HG02642 (cell line): ENCODE results near the gene SHANK1.

Experiments
- ATAC-seq: cut with Tn5 transposase; IDR thresholded peaks from one replicate; pipeline ENCODE4 v1.9.1; 2021; ENCODE audit warnings: mild to moderate bottlenecking; ENCODE audit not compliant: unreplicated experiment, poor library complexity

Gene SHANK1

DNA sequence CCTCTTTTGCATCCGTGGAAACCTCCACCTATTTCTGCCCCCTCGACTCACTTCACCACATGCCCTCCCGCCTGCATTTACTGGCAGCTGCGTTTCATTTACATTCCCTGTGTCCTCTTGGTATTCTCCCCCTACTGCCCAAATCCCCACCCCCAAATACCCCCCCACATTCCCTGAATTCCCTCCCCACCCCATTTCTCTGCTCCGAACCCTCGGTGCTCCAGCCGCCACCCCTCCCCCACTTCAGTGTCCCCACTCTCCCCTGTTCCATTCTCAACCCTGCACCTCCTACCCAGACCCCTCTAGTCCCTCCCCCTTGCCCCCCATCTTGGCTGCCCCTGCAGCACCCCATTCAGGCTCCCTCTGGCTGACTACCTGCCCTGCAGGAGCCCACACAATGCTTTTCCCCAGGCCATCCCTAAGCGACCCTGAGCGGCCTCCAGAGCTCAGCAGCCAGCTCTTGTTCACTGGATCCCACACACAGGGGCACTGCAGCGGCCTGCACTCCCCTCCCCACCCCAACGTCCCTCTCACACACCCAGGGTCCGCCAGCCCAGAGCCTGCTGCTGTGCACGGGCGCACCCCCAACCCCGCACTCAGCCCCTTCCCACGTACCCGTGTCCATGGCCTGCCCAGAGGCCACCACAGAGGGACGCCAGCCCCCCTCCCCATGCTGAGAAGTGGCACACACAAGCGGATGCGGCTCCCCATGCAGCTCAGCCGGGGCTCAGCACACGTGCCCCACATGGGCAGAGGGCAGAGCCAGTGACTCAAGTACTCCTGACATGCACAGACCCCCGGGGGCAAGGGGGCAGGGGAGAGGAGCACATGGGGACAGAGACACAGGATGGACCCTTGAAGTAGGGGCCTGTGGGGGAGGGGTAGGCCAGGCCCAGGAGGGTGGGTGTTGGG is 26.3 kb downstream of the SHANK1 start:
- ATAC-seq: no peak

DNA sequence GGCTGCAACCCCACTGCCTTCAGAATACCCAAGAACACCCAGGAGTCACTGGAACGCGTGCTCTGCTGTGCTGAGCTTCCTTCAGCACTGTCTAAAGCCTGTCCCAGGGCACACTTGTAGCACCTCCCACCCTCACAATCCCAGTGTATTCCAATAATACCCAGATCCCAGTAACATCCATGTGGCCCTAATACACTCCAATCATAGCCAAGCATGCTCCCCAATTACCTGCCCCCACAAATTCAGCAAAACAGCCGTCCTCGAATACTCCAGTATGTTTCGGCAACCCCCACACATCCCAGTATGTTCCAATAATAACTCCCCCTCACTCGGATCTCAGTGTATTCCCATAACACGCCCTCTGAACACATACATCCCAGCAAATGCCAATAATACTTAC is 29.2 kb downstream of the SHANK1 start:
- no peak for ATAC-seq

DNA sequence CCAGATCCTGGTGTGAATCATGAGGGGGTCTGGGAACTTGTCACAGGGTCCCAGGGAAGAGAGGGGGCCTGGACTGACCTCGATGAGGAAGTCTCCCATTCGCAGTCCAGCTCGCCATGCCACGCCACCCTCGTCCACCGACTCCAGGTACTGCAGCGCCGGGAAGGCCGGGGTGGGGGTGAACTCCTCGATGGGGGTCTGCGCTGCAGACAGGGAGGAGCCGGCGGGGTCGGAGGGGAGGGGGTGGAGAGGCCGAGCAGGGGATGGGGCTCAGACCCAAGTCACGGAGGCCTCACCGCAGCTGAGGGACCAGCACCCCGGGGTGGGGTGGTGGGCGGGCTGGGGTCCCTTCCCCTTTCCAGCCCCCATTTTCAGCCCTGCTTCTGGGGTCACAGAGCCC is 30.8 kb downstream of the SHANK1 start:
- no peak for ATAC-seq

DNA sequence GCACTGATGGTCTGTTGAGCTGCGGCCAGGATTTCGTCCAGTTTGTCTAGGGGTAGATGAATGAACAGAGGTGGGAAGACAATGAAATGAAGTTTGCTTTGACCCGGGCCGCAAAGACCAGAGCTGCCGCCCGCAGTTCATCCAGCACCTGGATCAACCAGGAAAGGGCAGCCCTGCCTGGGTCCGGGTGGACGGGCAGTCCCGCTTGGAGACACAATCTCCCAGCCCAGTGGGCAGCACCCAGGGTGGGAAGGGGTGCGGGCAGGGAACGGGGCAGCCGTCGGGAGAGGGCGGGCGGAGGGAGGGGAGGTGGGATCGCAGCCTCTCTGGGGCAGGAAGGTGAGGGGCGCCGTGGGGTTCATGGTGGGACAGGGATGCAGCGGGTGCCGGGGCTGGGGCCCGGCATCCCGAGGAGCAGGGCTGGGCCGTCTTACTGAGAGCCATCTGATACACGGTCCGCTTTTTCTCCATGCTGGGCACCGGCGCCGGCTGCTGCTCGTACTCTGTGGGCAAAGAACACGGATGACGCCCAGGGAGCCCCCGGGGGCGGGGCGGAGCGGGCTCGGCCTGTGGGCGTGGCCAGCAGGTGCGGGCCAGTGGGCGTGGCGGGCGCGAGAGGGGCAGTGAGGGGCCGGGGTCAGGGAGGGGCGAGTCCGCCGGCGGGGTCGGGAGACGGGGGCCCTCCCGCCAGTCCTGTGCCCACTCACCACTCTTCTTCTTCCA is 33.1 kb downstream of the SHANK1 start:
- ATAC-seq: no peak

DNA sequence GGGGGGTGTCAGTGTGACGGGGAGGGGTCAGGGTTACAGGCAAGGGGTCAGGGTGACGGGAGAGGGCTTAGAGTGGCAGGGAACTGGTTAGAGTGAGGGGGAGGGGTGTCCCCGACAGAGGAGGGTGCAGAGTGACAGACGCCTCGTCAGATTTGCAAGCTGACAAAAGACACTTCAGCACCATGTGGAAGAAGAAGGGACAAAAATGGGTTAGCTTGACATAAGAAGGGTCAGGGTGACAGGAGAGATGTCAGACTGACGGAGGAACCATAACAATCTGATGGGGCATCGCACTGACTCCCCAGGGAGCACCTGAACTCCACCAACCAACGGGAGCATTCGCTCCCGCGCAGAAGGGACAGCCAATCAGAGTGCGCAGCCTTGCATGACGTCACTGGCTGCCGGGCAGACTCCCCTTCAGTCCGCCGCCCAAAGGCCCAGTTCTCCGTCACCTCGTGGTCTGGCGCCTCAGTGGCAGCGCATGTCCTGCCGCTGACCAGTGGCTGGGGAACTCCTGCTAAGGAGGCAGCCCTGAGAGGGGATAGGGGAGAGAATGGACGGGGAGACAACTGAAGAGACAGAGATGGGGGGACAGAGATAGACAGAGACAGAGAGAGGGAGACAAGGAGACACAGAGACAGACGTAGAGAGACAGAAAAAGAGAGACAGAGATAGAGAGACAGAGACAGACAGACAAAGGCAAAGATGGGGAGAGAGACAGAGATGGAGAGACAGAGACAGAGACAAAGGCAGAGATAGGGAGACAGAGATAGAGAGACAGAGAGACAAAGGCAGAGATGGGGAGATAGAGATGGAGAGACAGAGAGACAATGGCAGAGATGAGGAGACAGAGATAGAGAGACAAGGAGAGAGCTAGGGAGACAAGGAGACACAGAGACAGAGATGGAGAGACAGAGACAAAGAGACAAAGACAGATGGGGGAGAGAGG is 40.2 kb downstream of the SHANK1 start:
- peak; percentile 81 for ATAC-seq

DNA sequence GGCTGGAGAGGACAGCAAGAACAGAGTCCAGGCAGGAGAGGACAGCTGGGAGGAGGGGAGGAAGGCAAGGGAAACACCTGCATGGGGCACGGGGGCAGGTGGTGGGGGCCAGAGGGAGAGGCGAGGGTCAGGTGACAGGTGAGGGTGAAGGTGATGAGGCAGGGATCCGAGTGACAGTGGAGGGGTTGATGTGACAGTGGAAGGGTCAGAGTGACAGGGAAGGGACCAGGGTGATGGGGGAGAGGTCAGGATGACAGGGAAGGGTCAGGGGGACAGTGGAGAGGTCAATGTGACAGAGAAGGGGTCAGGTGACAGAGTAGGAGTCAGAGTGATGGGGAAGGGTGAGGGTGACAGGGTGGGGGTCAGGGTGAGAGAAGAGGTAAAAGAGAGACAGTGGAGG is 41.3 kb downstream of the SHANK1 start:
- no peak for ATAC-seq

DNA sequence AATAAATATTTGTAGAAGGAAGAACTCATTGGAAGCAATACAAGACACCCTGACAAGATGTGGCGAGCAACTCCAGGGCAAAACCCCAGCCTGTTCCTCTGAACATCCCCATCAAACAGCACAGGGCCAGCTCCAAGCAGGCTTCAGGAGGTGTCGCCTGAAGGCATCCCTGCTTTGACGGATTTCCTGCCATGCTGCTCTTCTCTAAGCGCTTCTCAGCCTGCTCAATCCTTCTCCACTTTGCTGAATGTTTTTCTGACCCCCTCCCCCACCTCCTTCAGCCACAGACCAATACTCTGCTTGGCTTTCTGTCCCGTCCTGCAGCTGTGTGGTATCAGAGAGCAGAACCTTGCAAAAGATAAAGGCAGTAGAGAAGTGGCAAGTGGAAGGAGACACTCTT is 42.0 kb downstream of the SHANK1 start:
- no peak for ATAC-seq

DNA sequence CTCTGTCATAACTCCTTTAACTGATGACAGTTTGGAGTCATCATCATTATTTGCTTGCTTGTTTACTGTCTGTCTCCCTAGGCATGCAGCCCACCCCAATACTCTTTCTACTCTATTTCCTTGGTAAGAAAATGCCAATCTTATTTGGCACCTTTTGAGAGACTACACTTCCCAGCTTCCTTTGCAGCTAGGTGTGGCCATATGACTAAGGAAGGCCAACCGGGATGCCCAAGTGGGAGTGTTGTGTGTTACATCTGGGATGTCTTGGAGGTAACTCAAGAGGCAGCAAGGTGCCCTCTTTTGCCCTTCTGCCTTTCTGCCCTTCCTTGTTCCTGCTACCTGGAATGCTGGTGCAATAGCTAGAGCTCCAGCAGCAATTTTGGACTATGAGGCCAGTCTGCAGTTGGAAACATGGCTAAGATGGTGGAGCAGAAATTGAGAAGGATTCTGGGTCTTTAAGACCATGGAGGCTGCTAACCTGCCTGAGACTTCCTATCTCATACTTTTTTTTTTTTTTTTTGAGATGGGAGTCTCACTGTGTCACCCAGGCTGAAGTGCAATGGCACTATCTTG is 42.9 kb downstream of the SHANK1 start:
- ATAC-seq: no peak

DNA sequence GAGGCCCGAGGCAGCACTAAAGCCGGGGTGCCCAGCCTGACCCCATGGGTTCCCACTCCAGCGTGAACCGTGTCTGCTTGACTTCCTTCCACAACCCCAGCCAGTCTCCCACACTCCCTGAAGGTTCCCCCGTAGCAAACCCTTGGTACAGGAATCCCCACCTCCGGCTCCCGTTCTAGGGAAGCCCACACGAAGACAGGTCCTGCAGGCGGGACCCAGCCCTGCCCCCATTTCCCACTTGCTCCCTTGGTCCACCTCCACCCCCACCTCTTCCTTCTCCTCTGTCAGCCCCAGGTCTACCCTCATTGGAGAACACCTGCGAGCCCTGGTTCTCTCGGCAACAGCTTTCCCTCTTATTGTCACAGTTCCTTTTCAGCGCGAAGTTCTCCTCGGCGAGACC is 46.5 kb downstream of the SHANK1 start:
- no peak for ATAC-seq

DNA sequence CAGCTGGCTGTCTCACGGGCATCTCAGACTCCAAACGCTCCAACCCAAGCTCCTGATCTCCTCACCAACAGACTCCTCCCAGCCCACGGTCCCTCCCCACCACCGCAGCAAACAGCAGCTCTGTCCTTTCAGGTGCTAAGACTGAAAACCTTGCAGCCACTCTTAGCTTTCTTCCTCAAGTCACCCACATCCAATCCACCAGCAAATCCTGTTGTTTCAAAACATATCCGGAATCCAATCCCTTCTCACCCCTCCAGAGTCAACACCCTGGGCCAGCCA is 49.6 kb downstream of the SHANK1 start:
- no peak for ATAC-seq

DNA sequence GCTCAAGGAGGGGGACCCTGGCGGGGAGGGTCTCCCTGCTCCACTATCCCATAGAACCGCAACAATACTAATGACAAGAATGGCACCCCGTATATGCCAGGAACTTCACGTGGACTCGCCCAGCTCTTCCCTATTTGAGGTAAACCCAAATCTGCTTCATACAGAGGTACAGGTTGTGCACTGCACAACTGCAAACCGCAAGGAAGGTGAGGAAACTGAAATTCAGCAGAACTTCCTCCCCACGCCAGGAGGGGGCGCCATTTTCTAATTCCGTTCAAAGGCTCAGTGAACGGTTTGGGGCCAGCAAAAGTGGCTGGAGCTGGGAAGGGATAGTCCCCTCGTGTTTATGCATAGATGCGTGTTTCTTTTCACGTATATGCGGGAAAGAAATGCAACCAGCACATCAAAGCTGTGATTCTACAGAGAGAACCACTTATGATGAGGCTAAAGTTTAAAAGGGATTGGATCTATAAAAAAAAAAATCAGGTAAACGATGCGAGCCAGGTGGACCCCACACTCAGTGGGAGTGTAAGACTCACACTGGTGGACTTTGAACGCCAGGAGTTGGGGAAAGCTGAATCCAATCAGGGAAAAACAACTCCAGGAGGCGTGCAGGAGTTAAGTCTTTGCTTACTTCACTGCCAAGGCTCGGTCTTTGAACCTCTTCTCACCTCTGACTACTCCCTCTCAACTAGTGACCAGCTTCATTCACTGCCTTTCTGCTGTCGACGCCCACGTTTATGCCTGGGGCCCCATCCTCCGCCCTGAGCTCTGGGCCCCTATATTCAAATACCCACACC is 50.1 kb downstream of the SHANK1 start:
- ATAC-seq: no peak

DNA sequence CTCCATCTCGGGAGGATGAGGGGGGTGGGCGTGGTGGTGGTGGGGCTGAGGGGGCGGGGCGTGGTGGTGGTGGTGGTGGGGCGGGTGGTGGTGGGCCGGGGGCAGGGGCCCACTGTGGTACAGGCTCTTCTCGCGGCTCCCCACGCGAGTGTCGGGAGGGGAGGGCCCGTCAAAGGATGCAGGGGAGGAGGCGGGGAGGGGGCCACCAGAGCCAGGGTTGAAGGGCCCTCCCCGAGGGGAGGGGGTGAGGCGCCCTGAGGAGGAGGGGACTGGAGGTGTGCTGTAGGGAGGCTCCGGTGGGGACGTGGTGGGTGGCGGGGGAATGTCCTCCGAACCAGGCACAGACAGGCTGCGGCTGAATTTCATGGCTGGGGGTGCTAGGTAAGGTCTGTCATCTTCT is 50.7 kb downstream of the SHANK1 start:
- no peak for ATAC-seq

DNA sequence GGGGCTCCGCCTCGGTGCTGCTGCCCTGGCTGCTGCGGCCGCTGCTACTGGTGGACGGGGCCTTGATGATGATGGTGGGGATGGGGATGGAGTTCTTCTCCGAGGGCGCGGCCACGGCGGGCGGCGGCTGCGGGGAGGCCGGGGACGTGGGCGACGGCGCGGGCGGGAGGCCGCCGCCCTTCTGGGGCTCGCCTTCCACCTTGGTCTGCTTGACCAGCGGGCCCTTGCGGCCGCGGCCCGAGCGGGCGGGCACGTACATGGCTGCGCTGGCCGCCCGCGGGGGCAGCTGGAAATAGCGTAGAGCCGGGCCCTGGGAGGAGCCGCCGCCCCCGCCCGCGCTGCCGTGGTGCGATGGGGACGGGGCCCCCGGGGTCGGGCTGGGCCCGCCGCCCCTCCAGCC is 51.2 kb downstream of the SHANK1 start:
- no peak for ATAC-seq

DNA sequence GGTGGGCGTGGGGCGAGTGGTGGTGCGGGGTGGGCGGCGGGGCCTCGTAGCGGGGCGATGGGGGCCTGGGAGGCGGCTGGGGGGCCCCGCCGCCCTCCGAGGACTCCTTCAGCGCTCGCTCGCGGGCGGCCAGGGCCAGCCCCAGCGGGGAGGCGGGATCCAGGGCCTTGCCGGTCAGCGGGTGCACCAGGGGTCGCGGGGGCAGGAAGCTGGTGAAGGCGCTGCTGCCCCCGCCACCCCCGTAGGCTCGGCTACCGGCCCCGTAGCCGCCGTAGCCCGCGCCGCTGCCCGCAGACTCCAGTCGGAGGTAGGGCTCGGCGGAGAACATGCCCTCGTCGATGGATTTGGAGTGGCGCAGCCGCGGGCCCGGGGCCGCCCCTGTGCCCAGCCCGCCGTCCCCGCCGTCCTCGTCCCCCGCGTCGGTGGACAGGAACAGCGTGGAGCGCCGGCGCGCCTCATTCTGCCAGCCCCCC is 51.8 kb downstream of the SHANK1 start:
- no peak for ATAC-seq

DNA sequence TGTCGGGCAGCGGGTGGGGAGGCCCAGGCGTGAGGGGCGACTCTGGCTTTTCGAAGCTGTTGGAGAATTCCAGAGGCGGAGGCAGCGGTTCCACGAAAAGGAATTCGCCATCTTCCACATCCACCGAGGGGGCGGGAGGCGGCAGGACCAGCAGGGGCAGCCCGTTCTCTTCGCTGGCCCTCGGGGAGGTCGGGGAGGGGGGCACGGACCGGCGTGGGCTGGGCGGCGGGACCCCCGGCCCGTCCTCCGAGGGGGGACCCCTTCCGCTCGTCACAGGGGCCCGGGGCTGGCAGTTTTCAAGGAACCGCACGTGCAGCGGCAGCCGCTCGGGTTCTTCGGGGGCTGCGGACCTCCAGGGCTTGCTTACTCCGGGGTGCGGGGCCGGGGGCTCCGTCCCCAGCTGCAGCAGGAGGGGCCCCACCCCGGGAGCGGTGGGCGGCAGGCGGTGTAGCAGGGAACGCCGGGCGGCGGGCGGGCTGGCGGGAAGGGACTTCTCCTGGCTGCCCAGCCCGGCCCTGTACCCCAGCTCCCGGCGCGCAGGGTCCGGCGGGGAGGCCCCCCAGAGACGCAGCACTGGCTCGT is 52.3 kb downstream of the SHANK1 start:
- ATAC-seq: no peak

DNA sequence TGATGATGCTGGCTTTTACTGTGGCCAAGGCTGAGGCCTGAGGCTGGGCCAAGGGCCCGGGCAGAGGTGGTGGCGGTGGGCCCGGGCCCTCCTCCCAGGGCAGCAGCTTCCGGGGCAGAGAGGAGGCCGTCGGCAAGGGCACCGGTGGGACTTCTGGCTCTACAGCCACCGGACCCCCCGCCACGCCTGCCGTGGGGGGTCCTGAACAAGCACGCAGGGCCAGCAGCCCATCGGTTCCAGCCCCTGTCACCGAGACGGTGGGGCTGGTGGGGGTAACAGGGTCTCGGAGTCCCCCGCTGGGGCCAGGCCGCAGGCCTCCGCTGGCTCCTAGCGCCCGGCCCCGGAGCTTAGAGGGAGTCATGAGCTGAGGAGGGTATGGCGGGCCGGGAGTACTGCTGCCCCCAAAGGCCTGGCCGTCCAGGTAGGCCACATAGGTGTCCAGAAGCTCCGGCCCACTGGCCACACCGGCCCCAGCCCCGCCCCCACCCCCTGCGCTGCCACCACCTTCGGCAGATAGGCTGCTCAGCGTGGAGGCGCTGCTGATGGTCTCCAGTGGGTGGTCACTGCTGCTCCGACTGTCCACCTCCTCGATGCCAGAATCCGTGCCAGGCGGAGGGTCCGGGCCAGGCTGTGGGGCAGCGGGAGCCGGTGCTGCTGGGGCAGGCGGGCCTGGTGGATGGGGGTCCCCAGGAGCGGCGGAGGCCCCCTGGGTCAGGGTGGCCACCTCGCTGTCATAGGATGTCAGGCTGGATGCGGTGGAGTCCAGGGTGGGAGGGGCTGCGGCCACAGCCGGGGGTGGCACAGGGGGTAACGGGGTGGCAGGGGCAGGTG is 53.0 kb downstream of the SHANK1 start:
- no peak for ATAC-seq

DNA sequence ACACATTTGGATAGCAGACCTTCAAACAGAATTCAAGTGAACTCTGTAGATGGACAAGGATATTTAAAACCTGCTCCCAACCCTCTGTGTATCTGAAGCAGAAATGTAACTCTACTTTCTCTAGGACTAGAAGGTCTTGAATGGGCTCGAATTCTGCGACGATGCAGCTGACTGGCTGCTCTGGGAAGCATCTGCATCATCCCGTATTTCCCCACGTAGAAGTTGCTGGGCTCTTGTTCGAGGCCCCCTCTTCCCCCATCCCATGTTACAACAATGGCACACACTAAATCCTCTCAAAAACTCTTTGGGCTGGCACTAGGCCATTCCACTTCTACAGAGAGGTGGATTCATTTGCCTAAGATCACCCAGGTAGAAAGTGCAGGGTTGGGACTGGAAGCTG is 55.4 kb downstream of the SHANK1 start:
- no peak for ATAC-seq

DNA sequence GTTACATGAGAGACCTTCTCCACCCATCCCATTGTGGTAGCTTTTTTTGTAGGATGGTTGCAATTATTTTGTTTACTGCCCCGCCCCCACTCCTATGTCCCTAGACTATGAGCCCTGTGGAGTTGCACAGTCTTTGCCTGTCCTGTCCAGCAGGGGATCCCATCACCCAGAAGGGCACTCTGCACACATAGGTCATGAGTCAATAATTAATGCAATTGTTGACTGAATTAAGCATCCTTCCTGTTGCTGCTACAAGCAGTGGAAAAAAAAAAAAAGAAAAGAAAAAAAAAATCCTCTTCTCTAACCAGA is 56.2 kb downstream of the SHANK1 start:
- no peak for ATAC-seq
